WTC11 (cell line): ENCODE measurements around the gene SLITRK3. TPM values are rescaled to one million over a fixed set of nuclear protein-coding genes. Genes with fewer than 3 reads are reported as not detected.

Experiments used
- ATAC-seq: fragments of 200-7000 bp; cut with Tn5 transposase; 2 replicates; pipeline ENCODE4 v1.10.0; 2021; ENCODE audit warnings: mild to moderate bottlenecking, moderate library complexity
- CTCF ChIA-PET: fragments of 300-600 bp; sonication (Branson Sonifier 250); formaldehyde crosslinking; loops from one replicate; lab custom pipeline; 2021; ENCODE audit warnings: antibody characterized with exemption; lab: Charles Lee
- POLR2A ChIA-PET: fragments of 350-600 bp; sonication (Branson Sonifier 250); formaldehyde crosslinking; loops from one replicate; lab custom pipeline; 2021; ENCODE audit warnings: antibody characterized with exemption; lab: Charles Lee
- DNase-seq: peaks from one replicate; pipeline ENCODE4 v3.0.0; 2021; ENCODE audit warnings: low spot score
- H3K27ac Mint-ChIP-seq: 2 replicates; pipeline ENCODE4 v1.8.0; 2021; ENCODE audit warnings: mixed read lengths
- H3K27me3 Mint-ChIP-seq: 2 replicates; pipeline ENCODE4 v1.8.0; 2021; ENCODE audit warnings: low read depth, mild to moderate bottlenecking, moderate library complexity, mixed read lengths
- H3K36me3 Mint-ChIP-seq: 2 replicates; pipeline ENCODE4 v1.8.0; 2021; ENCODE audit warnings: mixed read lengths
- H3K4me1 Mint-ChIP-seq: 2 replicates; pipeline ENCODE4 v1.8.0; 2022; ENCODE audit warnings: mixed read lengths
- H3K4me3 Mint-ChIP-seq: 2 replicates; pipeline ENCODE4 v1.8.0; 2021; ENCODE audit warnings: mild to moderate bottlenecking, moderate library complexity, mixed read lengths
- H3K9me3 Mint-ChIP-seq: 2 replicates; pipeline ENCODE4 v1.8.0; 2021; ENCODE audit warnings: mixed read lengths
- CREB1 ChIP-seq: sonication (generic); formaldehyde crosslinking; IDR thresholded peaks from 2 replicates; pipeline ENCODE4 v1.8.0; 2023; ENCODE audit warnings: mild to moderate bottlenecking, missing genetic modification reagents
- ELF4 ChIP-seq: sonication (generic); formaldehyde crosslinking; IDR thresholded peaks from 2 replicates; pipeline ENCODE4 v1.8.1; 2022; ENCODE audit warnings: low read depth, mild to moderate bottlenecking, moderate library complexity, missing genetic modification reagents
- GRHL2 ChIP-seq: fragments of 250-450 bp; sonication (Bioruptor Pico); IDR thresholded peaks from 2 replicates; pipeline ENCODE4 v1.8.0; 2022; ENCODE audit warnings: mild to moderate bottlenecking, moderate library complexity; ENCODE audit not compliant: insufficient replicate concordance, severe bottlenecking
- HMGA2 ChIP-seq: fragments of 250-450 bp; sonication (Bioruptor Pico); IDR thresholded peaks from 2 replicates; pipeline ENCODE4 v1.4.0; 2021; ENCODE audit warnings: mild to moderate bottlenecking, moderate library complexity
- IRF2 ChIP-seq: sonication (generic); formaldehyde crosslinking; IDR thresholded peaks from 2 replicates; pipeline ENCODE4 v1.8.0; 2022; ENCODE audit warnings: low read depth, missing genetic modification reagents, borderline replicate concordance
- JAZF1 ChIP-seq: fragments of 250-450 bp; sonication (Bioruptor Pico); IDR thresholded peaks from 2 replicates; pipeline ENCODE4 v1.9.0; 2021; ENCODE audit warnings: moderate library complexity, mild to moderate bottlenecking, inconsistent platforms
- KAT7 ChIP-seq: sonication (generic); formaldehyde crosslinking; IDR thresholded peaks from 2 replicates; pipeline ENCODE4 v1.8.1; 2023; ENCODE audit warnings: missing genetic modification reagents, mild to moderate bottlenecking, borderline replicate concordance
- MLX ChIP-seq: sonication (generic); formaldehyde crosslinking; IDR thresholded peaks from 2 replicates; pipeline ENCODE4 v1.8.1; 2023; ENCODE audit warnings: mild to moderate bottlenecking, missing genetic modification reagents, moderate library complexity
- MYBL2 ChIP-seq: sonication (generic); formaldehyde crosslinking; IDR thresholded peaks from 2 replicates; pipeline ENCODE4 v1.8.1; 2023; ENCODE audit warnings: mild to moderate bottlenecking, moderate library complexity, missing genetic modification reagents
- NR1H2 ChIP-seq: sonication (generic); formaldehyde crosslinking; IDR thresholded peaks from 2 replicates; pipeline ENCODE4 v1.9.0; 2021; ENCODE audit warnings: mild to moderate bottlenecking, moderate library complexity, missing genetic modification reagents
- NR2C2 ChIP-seq: sonication (generic); formaldehyde crosslinking; IDR thresholded peaks from 2 replicates; pipeline ENCODE4 v1.8.0; 2022; ENCODE audit warnings: mild to moderate bottlenecking, missing genetic modification reagents
- PRDM15 ChIP-seq: sonication (generic); formaldehyde crosslinking; IDR thresholded peaks from 2 replicates; pipeline ENCODE4 v1.8.0; 2022; ENCODE audit warnings: missing genetic modification reagents
- PRRX2 ChIP-seq: fragments of 250-450 bp; sonication (Bioruptor Pico); IDR thresholded peaks from 2 replicates; pipeline ENCODE4 v1.8.0; 2021; ENCODE audit warnings: mild to moderate bottlenecking
- STAT6 ChIP-seq: sonication (generic); formaldehyde crosslinking; conservative IDR thresholded peaks from 2 replicates; pipeline ENCODE4 v1.8.1; 2023; ENCODE audit warnings: mild to moderate bottlenecking, low read depth, missing genetic modification reagents, moderate library complexity
- TP53 ChIP-seq: sonication (generic); formaldehyde crosslinking; IDR thresholded peaks from 2 replicates; pipeline ENCODE4 v1.8.1; 2023; ENCODE audit warnings: mild to moderate bottlenecking, missing genetic modification reagents
- ZNF263 ChIP-seq: sonication (generic); formaldehyde crosslinking; IDR thresholded peaks from 2 replicates; pipeline ENCODE4 v1.8.1; 2022; ENCODE audit warnings: low read depth, mild to moderate bottlenecking, moderate library complexity, missing genetic modification reagents
- ZNF281 ChIP-seq: sonication (generic); formaldehyde crosslinking; IDR thresholded peaks from 2 replicates; pipeline ENCODE4 v1.8.0; 2023; ENCODE audit warnings: mild to moderate bottlenecking, missing genetic modification reagents
- ZNF423 ChIP-seq: fragments of 250-450 bp; sonication (Bioruptor Pico); IDR thresholded peaks from 2 replicates; pipeline ENCODE4 v2.1.2; 2022; ENCODE audit warnings: mild to moderate bottlenecking, moderate library complexity
- ZNF671 ChIP-seq: fragments of 250-450 bp; sonication (Bioruptor Pico); IDR thresholded peaks from 2 replicates; pipeline ENCODE4 v1.8.0; 2021; ENCODE audit warnings: mild to moderate bottlenecking
- total RNA-seq: library from RNA; stranded (reverse); gene quantifications from 3 replicates; pipeline ENCODE4 v1.2.3, GENCODE V29; 2021

SLITRK3 gene
- total RNA-seq, 1 experiment from 2014 or later: 4.4 TPM

- DNase-seq: no peak
- no peak for ATAC-seq
- no peaks in the 10 kb centered on the region for H3K9me3 Mint-ChIP-seq
- no peak overlapping the region for H3K27ac Mint-ChIP-seq
- H3K27me3 Mint-ChIP-seq: no peaks in the 10 kb centered on the region
- POLR2A ChIA-PET: no interaction called here
- CTCF ChIA-PET: no interaction called here
- H3K4me1 Mint-ChIP-seq: no peaks in the 10 kb centered on the region
- no peaks in the 10 kb centered on the region for H3K36me3 Mint-ChIP-seq
- TF ChIP-seq TP53 (CRISPR knock-in tag) (no peak), GRHL2 (CRISPR knock-in tag) (no peak), MYBL2 (CRISPR knock-in tag) (no peak), PRDM15 (CRISPR knock-in tag) (no peak), IRF2 (CRISPR knock-in tag) (no peak), KAT7 (no peak)
- TF ChIP-seq, all 79 proteins: peak for 0
- H3K4me3 Mint-ChIP-seq: no peak overlapping the region
Measured at GRCh38 chr3:165217739-165218138, 21.6 kb upstream of the SLITRK3 start.

GRCh38 chr3:165212580-165212979 lies 16.4 kb upstream of the SLITRK3 start:
- Mint-ChIP-seq H3K4me3 (no peak overlapping the region), H3K36me3 (no peaks in the 10 kb centered on the region)
- TF ChIP-seq ELF4 (CRISPR knock-in tag) (no peak), ZNF263 (no peak), ZNF423 (no peak), NR2C2 (CRISPR knock-in tag) (no peak), CREB1 (CRISPR knock-in tag) (no peak), MLX (CRISPR knock-in tag) (no peak), NR1H2 (CRISPR knock-in tag) (no peak), MYBL2 (CRISPR knock-in tag) (no peak), STAT6 (CRISPR knock-in tag) (no peak), ZNF281 (CRISPR knock-in tag) (no peak), ZNF671 (no peak), TP53 (CRISPR knock-in tag) (no peak), HMGA2 (no peak), JAZF1 (CRISPR knock-in tag) (no peak), PRRX2 (CRISPR knock-in tag) (no peak)
- TF ChIP-seq, all 79 proteins: peak for 0
- Mint-ChIP-seq H3K27me3 (no peaks in the 10 kb centered on the region; the same call in 1 of the 2 replicates), H3K9me3 (no peaks in the 10 kb centered on the region), H3K27ac (no peak overlapping the region), H3K4me1 (no peaks in the 10 kb centered on the region)
- ChIA-PET POLR2A (no interaction called here), CTCF (no interaction called here)
- no peak for ATAC-seq
- DNase-seq: no peak
